ENCODE measurements around the gene ZG16B. TPM values are rescaled to one million over a fixed set of nuclear protein-coding genes. Genes with fewer than 3 reads are reported as not detected.
A peak's percentile ranks its signal among the peaks of the same experiment; 100 is the strongest.

The ZG16B gene
- total RNA-seq, 1 experiment from 2014 or later: 8.6 TPM

DNA sequence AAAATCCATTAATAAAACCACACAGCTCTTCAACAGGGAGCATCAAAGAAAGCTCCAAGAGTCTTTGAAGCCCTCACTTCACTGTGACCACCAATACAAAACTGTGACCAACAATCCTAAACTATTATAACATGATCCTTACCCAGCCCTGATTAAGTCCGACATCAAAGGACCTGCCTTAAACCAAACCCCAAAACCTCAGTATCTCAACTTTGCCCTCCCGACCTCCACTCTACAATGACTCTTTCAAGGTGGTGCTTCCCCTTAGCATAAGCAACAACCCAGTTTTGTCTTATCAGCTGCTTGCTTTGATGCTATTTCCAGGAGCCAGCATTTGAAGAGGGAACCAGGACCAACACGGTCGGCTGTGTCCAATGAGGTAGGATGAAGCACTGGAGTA, 36.3 kb downstream of the ZG16B start:
- no peaks in the 10 kb centered on the region for H3K79me2 ChIP-seq (ENCODE audit: low read length)

GRCh38 chr16:2867661-2867986, 37.5 kb downstream of the ZG16B start:
- ChIA-PET POLR2A (ENCODE audit: unreplicated experiment) (no interaction called here), CTCF (interaction anchor here (0.6 to 1.8 kb wide), 5 partner anchors 13 to 91 kb away, joined by 3 to 22 read pairs (median 5); no protein-coding TSS in a partner anchor)
- peak overlapping the region; percentile 71 for H3K4me3 ChIP-seq (ENCODE audit: low read length)
- no peaks in the 10 kb centered on the region for H3K27me3 ChIP-seq (ENCODE audit: low read length)
- H3K79me2 ChIP-seq (ENCODE audit: low read length): no peaks in the 10 kb centered on the region
- H3K9me2 ChIP-seq (replicated peaks; ENCODE audit: low read length): no peaks in the 10 kb centered on the region
- peak overlapping the region; percentile 94 for H3K9ac ChIP-seq (ENCODE audit: low read length)
- H3K9me3 ChIP-seq (ENCODE audit: low read length): no peaks in the 10 kb centered on the region
- no peak for TF ChIP-seq EZH2 (IDR thresholded peaks at IDR 0.05; ENCODE audit: low read length, unreplicated experiment)
- TF ChIP-seq CTCF (conservative IDR thresholded peaks at IDR 0.05; ENCODE audit: low read depth, low read length): no peak
- TF ChIP-seq EZH2phosphoT487 (IDR thresholded peaks at IDR 0.05; ENCODE audit: borderline replicate concordance, low read length): no peak
- H3K4me1 ChIP-seq (ENCODE audit: insufficient read depth, low read length): peaks cover 7% of the 10 kb centered on the region; the same call in 1 of the 2 replicates
- H3K27ac ChIP-seq (ENCODE audit: low read length): peak overlapping the region; percentile 98
- H3K36me3 ChIP-seq (ENCODE audit: low read depth, low read length): no peaks in the 10 kb centered on the region
- peak overlapping the region; percentile 80 for H3K4me2 ChIP-seq (ENCODE audit: low read length)
- DNase-seq (no peak), ATAC-seq (no peak)
- H3F3A ChIP-seq (ENCODE audit: low read length, unreplicated experiment): peaks cover 5% of the 10 kb centered on the region
- H4K20me1 ChIP-seq (ENCODE audit: low read length): no peaks in the 10 kb centered on the region
- no TSS peak for BruUV-seq (replicated peaks)
- peak overlapping the region; percentile 78 for H2AFZ ChIP-seq (ENCODE audit: low read length)
- intact Hi-C loops (cut with micrococcal nuclease): no loop called here

More for the DNA sequence above, 36.3 kb downstream of the ZG16B start:
- Histone ChIP-seq H3K9me3 (ENCODE audit: low read length) (no peaks in the 10 kb centered on the region), H3K4me1 (ENCODE audit: insufficient read depth, low read length) (peaks cover 7% of the 10 kb centered on the region; the same call in 1 of the 2 replicates), H3K4me3 (ENCODE audit: low read length) (no peak overlapping the region), H3K9ac (ENCODE audit: low read length) (no peak overlapping the region), H3K27ac (ENCODE audit: low read length) (no peak overlapping the region), H3K4me2 (ENCODE audit: low read length) (no peak overlapping the region), H3F3A (ENCODE audit: low read length, unreplicated experiment) (peaks cover 5% of the 10 kb centered on the region), H3K27me3 (ENCODE audit: low read length) (no peaks in the 10 kb centered on the region), H4K20me1 (ENCODE audit: low read length) (no peaks in the 10 kb centered on the region), H3K36me3 (ENCODE audit: low read depth, low read length) (no peaks in the 10 kb centered on the region), H2AFZ (ENCODE audit: low read length) (no peak overlapping the region), H3K9me2 (replicated peaks; ENCODE audit: low read length) (no peaks in the 10 kb centered on the region)
- BruUV-seq (replicated peaks): no TSS peak
- ChIA-PET CTCF (no interaction called here), POLR2A (ENCODE audit: unreplicated experiment) (no interaction called here)
- TF ChIP-seq CTCF (conservative IDR thresholded peaks at IDR 0.05; ENCODE audit: low read depth, low read length) (no peak), EZH2 (IDR thresholded peaks at IDR 0.05; ENCODE audit: low read length, unreplicated experiment) (no peak), EZH2phosphoT487 (IDR thresholded peaks at IDR 0.05; ENCODE audit: borderline replicate concordance, low read length) (no peak)
- ATAC-seq: no peak
- intact Hi-C loops (cut with micrococcal nuclease): no loop called here
- no peak for DNase-seq

DNA sequence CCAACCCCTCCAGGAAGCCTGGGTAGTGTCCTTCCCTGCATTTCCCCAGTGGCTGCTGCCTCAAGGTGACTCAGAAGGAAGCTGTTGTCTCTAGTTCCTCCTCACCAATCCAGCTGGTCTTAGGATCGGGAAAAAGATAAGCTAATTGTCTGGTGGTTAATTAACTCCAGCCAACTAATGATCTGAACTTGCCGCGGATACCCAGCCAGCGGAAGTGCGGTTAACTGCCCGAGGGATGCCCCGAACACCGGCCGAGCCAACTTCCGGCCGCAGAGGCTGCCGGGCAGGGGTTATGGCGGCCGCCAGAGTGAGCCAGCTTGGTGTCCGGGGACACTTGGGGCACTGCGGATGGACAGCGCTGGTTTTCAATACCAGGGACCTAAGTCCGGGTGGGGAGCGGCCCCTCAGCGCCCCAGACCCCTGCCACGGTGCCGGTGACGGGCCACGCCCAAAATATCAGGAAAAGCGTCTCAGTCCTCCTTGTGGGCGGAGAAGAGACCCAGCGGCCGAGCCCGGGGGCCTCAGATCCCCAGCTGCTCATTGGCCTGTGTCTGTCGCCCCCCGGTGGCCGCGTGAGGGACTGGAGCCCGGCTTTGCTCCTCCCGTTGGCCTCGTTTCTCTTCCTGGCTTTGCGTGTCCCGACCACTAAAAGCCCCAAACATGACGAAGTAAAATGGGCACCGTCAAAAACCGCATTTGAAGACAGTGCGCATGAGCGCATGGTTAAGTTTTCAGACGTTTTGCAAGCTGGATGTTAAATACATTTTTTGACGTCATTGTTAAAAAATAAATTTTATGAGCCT, 38.1 kb downstream of the ZG16B start:
- Histone ChIP-seq H3K9me3 (ENCODE audit: low read length) (no peaks in the 10 kb centered on the region), H4K20me1 (ENCODE audit: low read length) (no peaks in the 10 kb centered on the region), H3K4me1 (ENCODE audit: insufficient read depth, low read length) (peaks cover 7% of the 10 kb centered on the region; the same call in 1 of the 2 replicates), H3K4me3 (ENCODE audit: low read length) (peak overlapping the region; percentile 71), H3F3A (ENCODE audit: low read length, unreplicated experiment) (peaks cover 5% of the 10 kb centered on the region), H2AFZ (ENCODE audit: low read length) (peak overlapping the region; percentile 78), H3K79me2 (ENCODE audit: low read length) (no peaks in the 10 kb centered on the region), H3K9ac (ENCODE audit: low read length) (peak overlapping the region; percentile 94), H3K9me2 (replicated peaks; ENCODE audit: low read length) (no peaks in the 10 kb centered on the region), H3K4me2 (ENCODE audit: low read length) (peak overlapping the region; percentile 80), H3K36me3 (ENCODE audit: low read depth, low read length) (no peaks in the 10 kb centered on the region), H3K27me3 (ENCODE audit: low read length) (no peaks in the 10 kb centered on the region), H3K27ac (ENCODE audit: low read length) (peak overlapping the region; percentile 98)
- ChIA-PET CTCF (interaction anchor here (0.6 to 1.8 kb wide), 6 partner anchors 10 to 92 kb away, joined by 3 to 22 read pairs (median 4); partner anchors contain the start of gene PRSS22), POLR2A (ENCODE audit: unreplicated experiment) (interaction anchor here (0.7 kb wide), 1 partner anchor 143 kb away, joined by 3 read pairs; no protein-coding TSS in a partner anchor)
- ATAC-seq (peak; percentile 95), DNase-seq (peak; percentile 88)
- intact Hi-C loops (cut with micrococcal nuclease): loop anchor here (1.0 kb wide), 2 partner anchors 14 to 29 kb away; no protein-coding TSS in a partner anchor
- TF ChIP-seq CTCF (conservative IDR thresholded peaks at IDR 0.05; ENCODE audit: low read depth, low read length) (peak; percentile 86), EZH2 (IDR thresholded peaks at IDR 0.05; ENCODE audit: low read length, unreplicated experiment) (no peak)
- BruUV-seq (replicated peaks): TSS peak; percentile 99

All from PC-3 (cell line).